ENCODE measurements around the gene KIAA1549.
"Not testable (repeated sequence)": the region's sequence is repeated elsewhere in the genome, so short reads cannot be mapped to it uniquely, and the experiment has no call there.

Gene KIAA1549

DNA sequence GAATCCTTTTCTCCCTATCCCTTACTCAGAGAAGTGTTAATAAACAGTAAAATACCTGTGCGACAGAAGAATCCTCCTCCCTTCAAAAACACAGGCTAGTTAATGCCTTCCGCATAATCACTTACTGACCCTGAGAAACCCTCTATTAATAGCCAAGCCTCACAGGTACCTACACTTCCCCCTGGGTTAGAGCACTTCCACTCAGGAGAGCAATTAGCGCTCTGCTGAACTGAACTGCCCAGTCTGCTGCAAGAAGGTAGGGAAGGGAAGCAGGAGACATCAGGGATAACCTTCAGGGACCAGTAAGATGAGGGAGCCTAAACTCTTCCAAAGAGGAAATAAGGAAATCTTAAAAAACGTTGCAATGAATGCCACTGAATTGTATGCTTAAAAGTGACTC, 39.6 kb downstream of the KIAA1549 start:
- no peak for DNase-seq

- DNase-seq: not testable (repeated sequence)
Measured at GRCh38 chr7:138940602-138941001, 40.6 kb downstream of the KIAA1549 start.

DNA sequence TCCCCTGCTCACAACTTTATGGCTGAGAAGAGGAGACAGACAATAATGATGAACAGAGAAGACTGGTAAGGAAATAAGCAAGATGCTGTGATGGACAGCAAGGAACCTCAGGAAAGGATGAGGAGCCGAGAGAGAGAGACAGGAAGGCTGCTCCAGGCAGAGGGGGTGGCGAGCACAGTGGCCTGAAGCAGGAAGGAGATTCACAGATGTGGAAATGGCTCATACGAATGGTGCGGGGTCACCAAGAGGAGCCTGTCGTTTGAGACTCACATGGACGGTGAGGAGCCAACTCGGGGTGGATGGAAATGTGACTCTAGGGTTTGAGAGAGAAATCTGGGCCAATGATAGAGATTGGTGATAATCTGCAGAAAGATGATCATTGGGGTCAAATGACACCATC, 43.7 kb downstream of the KIAA1549 start:
- no peak for DNase-seq

GRCh38 chr7:138935465-138936011, 45.7 kb downstream of the KIAA1549 start:
- DNase-seq: peak; percentile 73

GRCh38 chr7:138934861-138935260, 46.3 kb downstream of the KIAA1549 start:
- DNase-seq: peak; percentile 6

GRCh38 chr7:138934367-138934766, 46.8 kb downstream of the KIAA1549 start:
- no peak for DNase-seq

- DNase-seq: no peak
Measured at GRCh38 chr7:138932870-138933269, 48.3 kb downstream of the KIAA1549 start.

- DNase-seq: no peak
Measured at GRCh38 chr7:138932427-138932826, 48.8 kb downstream of the KIAA1549 start.

- no peak for DNase-seq
Measured at GRCh38 chr7:138929969-138930368, 51.2 kb downstream of the KIAA1549 start.

GRCh38 chr7:138926241-138926612, 55.0 kb downstream of the KIAA1549 start:
- DNase-seq: no peak

DNA sequence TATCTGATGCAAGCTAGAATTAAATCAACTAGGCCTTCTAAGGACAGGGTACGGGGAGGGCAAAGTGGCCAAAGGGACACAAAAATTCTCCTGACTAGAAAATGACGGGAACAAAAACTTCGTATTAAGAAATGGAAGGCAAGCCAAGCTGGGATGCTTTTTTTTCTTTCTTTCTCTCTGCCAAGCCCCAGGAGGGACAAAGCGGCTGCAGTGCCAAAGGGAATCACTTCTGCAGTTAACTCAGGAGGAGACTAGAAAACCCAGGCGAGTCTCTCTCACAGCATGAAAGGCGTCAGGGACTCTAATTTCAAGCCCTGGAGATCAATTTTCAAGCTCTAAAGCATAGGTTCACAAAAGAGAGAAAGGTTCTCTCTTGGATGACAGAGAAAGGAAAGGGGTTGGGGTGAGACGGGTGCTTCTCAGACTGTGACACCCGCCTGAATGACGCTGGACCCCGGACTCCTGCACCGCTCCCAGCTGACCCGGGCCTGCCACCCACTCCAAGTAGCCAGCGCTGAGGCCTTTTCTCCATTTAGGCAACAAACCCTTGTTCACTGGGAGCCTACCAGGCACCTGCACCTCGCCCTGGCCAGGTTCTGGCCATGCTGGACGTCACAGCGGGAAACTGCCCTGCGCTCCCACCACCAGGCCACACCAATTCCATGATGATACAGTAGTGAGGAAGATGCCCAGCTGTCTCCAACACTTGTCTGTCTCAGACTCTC, 56.5 kb downstream of the KIAA1549 start:
- DNase-seq: no peak

- DNase-seq: no peak
Measured at GRCh38 chr7:138921277-138921676, 59.9 kb downstream of the KIAA1549 start.

DNA sequence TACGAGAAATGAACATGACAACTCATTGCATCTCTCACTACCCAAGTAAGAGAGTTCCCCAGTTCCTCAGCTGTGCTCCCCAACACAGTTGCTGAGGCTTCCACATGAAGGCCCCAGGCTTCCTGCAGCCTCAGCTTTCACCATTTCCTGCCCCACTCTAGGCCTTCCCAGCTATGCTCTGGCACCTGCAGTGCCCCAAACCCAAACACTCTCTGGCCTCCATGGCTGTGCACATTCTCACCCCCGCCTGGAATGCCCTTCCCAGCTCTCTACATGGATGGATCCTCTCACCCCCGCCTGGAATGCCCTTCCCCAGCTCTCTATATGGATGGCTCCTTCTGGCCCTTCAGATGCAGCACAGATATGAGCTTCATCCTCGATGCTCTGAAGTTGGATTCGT, 61.3 kb downstream of the KIAA1549 start:
- no peak for DNase-seq

DNA sequence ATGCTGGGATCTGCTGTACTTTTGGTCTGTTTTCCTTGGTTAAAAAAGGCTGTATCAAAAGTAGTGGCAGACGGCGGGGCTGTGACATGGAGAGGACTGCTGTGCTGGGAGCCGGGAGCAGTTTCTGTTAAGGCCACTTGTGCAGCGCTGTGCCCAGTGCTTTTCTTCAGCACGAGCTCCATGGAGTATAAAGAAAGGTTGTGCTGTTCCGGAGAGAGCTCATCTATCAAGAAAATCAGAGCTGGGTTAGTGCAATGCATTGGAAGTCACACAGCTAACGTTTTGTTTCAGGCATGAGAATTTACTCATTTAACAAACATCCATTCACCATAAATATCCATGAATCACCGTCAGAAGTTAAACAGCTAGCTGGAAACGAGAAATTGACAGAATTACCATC, 62.0 kb downstream of the KIAA1549 start:
- DNase-seq: no peak

DNA sequence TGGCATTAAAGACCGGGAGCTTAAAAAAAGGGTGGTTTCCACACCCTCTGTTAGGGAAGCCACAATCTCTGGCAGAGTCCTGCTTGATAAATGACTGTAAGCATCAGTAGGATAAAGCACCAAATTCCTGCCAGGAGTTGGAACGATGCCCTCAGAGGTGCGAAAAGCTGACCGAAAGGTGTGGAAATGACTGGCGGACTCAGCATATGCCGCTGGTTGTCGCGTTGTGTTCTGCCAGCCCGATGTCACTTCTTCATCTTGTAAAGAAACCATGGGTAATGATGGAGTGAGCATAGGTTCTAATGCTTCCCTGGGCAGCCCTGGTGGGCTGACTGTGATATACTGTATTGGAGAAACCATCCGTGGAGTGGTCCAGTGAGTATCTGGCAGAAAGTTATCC, 62.4 kb downstream of the KIAA1549 start:
- DNase-seq: no peak

DNA sequence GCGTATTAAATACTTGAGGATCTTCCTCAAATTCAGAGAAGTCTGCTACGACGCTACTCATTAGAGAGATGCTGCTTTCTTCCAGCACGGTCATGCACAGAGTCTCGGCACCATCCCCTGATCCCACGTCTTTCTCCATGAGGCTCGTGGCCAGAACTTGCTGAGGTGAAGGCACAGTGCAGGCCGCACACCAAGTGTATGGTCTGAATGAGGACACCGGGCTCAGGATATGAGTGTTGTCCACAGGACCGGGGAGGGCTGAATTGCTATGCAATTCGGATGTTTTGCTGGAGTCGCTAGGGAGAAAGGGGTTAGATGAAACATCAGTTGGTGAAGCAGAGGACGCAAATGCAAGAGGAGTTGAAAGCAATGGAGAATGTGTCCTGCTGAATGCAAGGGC, 63.0 kb downstream of the KIAA1549 start:
- no peak for DNase-seq

- DNase-seq: no peak
Measured at GRCh38 chr7:138917771-138918170, 63.4 kb downstream of the KIAA1549 start.

- DNase-seq: no peak
Measured at GRCh38 chr7:138916731-138917130, 64.5 kb downstream of the KIAA1549 start.

DNA sequence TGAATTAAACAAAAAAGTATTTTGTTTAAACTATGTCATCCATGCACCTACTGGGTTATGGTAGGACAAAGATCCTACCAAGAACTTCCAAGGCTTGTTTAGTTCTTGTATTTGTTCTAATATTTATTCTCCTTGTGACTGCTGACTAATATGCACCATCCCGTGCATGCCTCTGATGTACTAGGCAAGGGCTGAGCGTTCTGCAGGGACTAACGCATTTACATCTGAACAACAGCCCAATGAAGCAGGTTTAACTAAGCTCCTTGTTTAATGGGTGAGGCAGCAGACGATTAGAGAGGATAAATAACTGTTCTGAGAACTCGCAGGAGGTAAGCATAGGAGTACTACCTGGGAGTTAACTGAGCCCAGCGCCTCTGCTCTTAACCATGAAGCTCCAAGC, 64.9 kb downstream of the KIAA1549 start:
- no peak for DNase-seq

- no peak for DNase-seq
Measured at GRCh38 chr7:138913783-138914182, 67.4 kb downstream of the KIAA1549 start.

GRCh38 chr7:138911007-138911406, 70.2 kb downstream of the KIAA1549 start:
- DNase-seq: no peak

DNA sequence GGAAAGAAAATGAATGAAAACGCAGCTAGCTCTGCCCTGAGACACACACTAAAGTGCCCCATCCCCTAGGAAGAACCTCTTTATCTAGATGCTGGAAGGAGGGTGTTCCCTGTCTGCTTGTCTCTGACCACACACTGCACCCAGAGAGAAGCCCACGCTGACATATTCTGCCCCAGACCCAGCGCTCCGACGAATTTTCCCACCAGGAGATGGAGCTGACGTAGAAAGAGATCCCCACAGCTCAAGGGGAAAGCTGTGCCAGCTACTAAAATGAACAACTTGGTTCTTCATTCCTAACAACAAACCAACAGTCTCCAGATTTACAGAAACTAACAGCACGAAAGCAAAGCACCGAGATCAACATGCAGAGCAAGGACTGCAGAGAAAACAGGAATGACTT, 73.3 kb downstream of the KIAA1549 start:
- no peak for DNase-seq

DNA sequence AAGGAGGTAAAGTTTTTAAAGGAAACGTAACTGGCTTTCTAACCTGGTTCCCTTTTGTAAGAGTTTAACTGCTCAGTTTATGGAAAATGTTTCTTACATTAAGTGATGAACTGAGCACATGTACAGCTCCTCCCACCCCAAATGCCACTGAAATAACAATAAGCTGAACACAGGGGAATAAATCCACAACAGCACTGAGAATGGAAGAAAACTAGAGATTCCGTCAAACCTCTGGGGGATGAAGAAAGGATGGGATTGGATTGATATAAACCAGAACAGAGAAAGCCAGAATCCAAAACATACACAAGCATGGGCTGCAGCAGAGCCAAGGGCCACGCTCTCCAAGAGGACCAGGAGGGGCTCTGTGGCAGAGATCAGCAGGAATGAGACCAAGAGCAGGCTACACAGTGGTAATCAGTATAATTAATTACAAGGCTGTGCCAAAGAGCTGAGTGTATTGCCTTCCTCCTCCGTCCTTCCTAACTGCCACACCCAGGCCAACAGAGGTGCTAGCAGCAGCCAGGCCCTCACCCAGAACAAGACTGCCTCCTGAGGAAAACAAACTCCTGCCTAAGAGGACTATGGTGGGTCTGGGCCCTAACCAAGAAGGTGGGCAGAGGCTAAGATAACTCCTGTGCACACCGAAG, 73.9 kb downstream of the KIAA1549 start:
- no peak for DNase-seq

DNA sequence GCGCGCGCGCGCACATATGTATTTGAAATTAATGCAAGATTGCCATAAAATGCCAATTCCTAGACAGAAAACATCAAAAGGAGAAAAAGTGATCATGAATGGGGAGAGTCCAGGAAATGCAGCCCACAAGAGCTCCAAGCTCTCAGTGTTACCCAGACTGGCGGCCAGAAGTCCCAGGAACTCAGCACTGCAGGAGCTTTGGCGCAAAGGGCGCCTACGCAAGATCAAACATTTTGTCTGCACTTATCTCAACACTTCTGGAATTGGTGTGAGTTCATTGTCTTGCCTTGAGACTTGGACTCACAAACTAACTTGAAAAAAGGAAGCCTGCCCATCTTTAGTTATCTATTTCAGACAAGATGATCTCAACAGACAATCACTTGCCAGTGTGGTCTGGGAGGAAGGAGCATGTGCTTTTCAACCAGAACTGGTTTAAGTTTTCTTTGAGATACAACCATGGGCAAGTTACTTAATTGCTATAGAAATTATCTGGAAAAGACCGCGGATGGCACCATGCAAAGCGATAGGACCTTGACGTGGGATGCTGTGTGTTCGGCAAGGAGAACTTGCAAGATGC, 77.2 kb downstream of the KIAA1549 start:
- DNase-seq: no peak

All from fibroblast of skin of scalp (primary cell).